ENCODE measurements around the gene SLC6A1.

DNA sequence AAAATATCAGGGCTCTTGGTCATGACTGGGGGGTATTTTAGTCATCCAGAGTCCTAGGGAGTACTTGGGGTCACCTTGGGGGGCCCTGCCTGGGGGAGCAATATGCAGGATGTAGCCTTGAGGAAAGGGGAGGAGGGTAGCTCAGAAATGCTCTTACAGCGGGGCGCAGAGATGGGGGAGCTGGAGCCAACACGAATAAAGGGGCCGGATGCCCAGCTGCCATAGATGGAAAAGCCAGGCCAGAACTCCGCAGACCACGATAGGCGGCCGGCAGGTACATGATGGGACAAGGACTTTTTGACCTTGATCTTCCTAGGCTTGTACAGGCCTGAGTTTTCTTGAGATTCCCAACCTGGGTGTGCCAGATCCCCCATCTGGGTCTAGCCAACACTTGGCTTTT lies 47.7 kb upstream of the SLC6A1 start:
- TF ChIP-seq, protein P1, sequence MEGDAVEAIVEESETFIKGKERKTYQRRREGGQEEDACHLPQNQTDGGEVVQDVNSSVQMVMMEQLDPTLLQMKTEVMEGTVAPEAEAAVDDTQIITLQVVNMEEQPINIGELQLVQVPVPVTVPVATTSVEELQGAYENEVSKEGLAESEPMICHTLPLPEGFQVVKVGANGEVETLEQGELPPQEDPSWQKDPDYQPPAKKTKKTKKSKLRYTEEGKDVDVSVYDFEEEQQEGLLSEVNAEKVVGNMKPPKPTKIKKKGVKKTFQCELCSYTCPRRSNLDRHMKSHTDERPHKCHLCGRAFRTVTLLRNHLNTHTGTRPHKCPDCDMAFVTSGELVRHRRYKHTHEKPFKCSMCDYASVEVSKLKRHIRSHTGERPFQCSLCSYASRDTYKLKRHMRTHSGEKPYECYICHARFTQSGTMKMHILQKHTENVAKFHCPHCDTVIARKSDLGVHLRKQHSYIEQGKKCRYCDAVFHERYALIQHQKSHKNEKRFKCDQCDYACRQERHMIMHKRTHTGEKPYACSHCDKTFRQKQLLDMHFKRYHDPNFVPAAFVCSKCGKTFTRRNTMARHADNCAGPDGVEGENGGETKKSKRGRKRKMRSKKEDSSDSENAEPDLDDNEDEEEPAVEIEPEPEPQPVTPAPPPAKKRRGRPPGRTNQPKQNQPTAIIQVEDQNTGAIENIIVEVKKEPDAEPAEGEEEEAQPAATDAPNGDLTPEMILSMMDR (IDR thresholded peaks at IDR 0.05) = no peak
- TF ChIP-seq POLR2A (IDR thresholded peaks at IDR 0.05) = no peak

Measured in heart left ventricle (tissue), 13 donors.